BJ (cell line): ENCODE results near the gene SS18. TPM values are rescaled to one million over a fixed set of nuclear protein-coding genes. Genes with fewer than 3 reads are reported as not detected.

Source experiments
- CTCF ChIA-PET: fragments of 350-600 bp; formaldehyde crosslinking; extraction: SDS; loops from one replicate; lab custom pipeline; 2021; ENCODE audit warnings: antibody characterized with exemption, inconsistent platforms; lab: Yijun Ruan, JAX
- POLR2A ChIA-PET: fragments of 300-600 bp; sonication (Branson Sonifier 250); formaldehyde crosslinking; extraction: SDS; loops from one replicate; lab custom pipeline; 2021; ENCODE audit warnings: antibody characterized with exemption; lab: Charles Lee
- DNase-seq: peaks from one replicate; pipeline ENCODE4 v3.0.0-alpha.2; 2011; ENCODE audit warnings: low read depth
- H3K27me3 ChIP-seq: 2 replicates; pipeline ENCODE4 v1.6.0; 2011; ENCODE audit warnings: low read length; ENCODE audit not compliant: control insufficient read depth, insufficient read depth
- H3K36me3 ChIP-seq: 2 replicates; pipeline ENCODE4 v1.5.1; 2011; ENCODE audit warnings: low read length; ENCODE audit not compliant: control insufficient read depth, insufficient read depth
- H3K4me3 ChIP-seq: 2 replicates; pipeline ENCODE4 v1.5.1; 2011; ENCODE audit warnings: low read depth, mild to moderate bottlenecking, control low read depth, low read length
- polyA plus RNA-seq: library from polyadenylated mRNA; depleted of rRNA; stranded (reverse); fragments of >200 nt; gene quantifications from 2 replicates; pipeline ENCODE4 v1.2.3, GENCODE V29; 2011
- TF ChIP-seq, protein P1 (sequence below): IDR thresholded peaks from 2 replicates; pipeline ENCODE4 v1.5.1; 2011; ENCODE audit warnings: low read depth, mild to moderate bottlenecking, control low read depth, inconsistent platforms, low read length, moderate library complexity; ENCODE audit not compliant: insufficient read depth

The SS18 gene
- polyA plus RNA-seq, 1 experiment, result 163 TPM

DNA sequence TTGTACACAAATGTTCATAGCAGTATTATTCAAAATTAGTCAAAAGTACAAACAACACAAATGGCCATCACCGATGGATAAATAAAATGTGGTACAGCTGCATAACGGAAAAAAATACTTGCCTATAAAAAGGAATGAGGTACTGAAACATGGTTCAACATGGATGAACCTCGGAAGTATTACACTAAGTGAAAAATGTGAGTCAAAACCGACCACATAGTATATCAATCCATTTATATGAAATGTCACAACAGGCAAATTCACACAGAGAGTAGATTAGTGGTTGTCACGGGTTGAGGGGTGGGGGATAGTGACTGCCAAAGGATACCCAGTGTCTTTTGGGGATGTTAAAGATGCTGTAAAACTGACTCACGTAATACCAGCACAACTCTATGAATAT, 3.5 kb downstream of the SS18 start:
- ChIA-PET CTCF (interaction anchor here (0.6 kb wide), 1 partner anchor 246 kb away, joined by 3 read pairs; no protein-coding TSS in a partner anchor), POLR2A (no interaction called here)
- Histone ChIP-seq H3K36me3 (0 out of 2 replicates have a peak, but pooled peaks cover 1% of the 10 kb centered on the region), H3K27me3 (no peaks in the 10 kb centered on the region), H3K4me3 (no peak overlapping the region)
- DNase-seq, result no peak
- TF ChIP-seq, protein P1, sequence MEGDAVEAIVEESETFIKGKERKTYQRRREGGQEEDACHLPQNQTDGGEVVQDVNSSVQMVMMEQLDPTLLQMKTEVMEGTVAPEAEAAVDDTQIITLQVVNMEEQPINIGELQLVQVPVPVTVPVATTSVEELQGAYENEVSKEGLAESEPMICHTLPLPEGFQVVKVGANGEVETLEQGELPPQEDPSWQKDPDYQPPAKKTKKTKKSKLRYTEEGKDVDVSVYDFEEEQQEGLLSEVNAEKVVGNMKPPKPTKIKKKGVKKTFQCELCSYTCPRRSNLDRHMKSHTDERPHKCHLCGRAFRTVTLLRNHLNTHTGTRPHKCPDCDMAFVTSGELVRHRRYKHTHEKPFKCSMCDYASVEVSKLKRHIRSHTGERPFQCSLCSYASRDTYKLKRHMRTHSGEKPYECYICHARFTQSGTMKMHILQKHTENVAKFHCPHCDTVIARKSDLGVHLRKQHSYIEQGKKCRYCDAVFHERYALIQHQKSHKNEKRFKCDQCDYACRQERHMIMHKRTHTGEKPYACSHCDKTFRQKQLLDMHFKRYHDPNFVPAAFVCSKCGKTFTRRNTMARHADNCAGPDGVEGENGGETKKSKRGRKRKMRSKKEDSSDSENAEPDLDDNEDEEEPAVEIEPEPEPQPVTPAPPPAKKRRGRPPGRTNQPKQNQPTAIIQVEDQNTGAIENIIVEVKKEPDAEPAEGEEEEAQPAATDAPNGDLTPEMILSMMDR, result no peak

DNA sequence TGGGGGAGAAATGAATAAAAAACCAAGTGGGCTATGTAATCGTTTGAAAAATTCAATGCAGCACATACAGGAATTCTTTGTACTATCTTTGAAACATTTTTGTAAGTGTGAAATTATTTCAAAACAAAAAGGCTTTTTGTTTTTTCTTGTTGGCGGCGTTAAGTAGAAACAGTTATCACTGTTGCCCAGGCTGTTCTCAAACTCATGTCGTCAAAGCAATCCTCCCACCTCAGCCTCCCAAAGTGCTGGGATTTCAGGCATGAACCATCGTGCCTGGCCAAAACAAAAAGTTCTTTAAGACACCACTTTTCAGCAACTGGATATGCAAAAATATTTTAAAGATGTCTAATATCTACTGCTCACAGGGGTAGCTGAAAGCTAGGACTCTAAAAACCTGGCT, 5.4 kb downstream of the SS18 start:
- TF ChIP-seq, protein P1, result no peak
- ChIA-PET CTCF (no interaction called here), POLR2A (no interaction called here)
- Histone ChIP-seq H3K36me3 (0 out of 2 replicates have a peak, but pooled peaks cover 1% of the 10 kb centered on the region), H3K4me3 (no peak overlapping the region), H3K27me3 (no peaks in the 10 kb centered on the region)
- no peak for DNase-seq

DNA sequence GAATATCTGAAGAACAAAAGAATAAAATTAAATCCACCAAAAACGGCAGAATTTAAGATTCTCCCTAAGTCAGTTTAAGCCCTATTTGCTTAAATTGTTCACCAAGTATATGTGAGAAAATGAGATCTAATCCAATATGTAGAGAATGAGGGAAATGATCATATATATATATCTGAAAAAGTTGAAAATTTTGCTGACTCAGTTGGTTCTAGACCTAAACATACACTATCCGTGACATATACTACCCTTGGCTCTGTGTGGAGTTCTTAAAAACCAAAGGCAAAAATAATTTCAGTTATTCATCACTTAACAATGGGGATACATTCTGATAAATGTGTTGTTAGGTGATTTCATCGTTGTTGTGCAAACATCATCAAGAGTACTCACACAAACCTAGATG, 7.3 kb downstream of the SS18 start:
- 0 out of 2 replicates have a peak, but pooled peaks cover 1% of the 10 kb centered on the region for H3K36me3 ChIP-seq
- no peaks in the 10 kb centered on the region for H3K27me3 ChIP-seq
- TF ChIP-seq, protein P1, result no peak
- ChIA-PET POLR2A (interaction anchor here (0.7 kb wide), 1 partner anchor 46 kb away, joined by 3 read pairs; no protein-coding TSS in a partner anchor), CTCF (no interaction called here)
- no peak for DNase-seq
- H3K4me3 ChIP-seq, result no peak overlapping the region

DNA sequence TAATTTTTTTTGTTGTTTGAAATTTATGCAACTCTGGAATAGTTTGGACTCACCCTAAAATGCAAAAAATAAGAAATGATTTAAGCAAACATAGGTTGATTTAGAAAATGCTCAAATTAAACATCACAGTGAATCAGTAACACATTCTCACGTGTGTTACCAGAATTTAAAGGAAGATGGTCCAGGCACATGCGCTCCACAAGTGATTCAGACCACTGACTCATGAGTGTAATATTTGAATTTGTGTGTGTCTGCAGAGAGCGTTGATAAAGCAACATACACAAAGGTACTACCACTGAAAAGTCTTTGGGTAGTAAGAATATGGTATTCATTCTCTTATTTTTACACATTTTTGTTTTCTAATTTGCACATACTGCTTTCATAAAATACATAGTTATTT, 7.9 kb downstream of the SS18 start:
- no peak overlapping the region for H3K4me3 ChIP-seq
- CTCF ChIA-PET, result no interaction called here
- H3K36me3 ChIP-seq, result 0 out of 2 replicates have a peak, but pooled peaks cover 1% of the 10 kb centered on the region
- H3K27me3 ChIP-seq, result no peaks in the 10 kb centered on the region
- TF ChIP-seq, protein P1, result no peak
- POLR2A ChIA-PET, result no interaction called here
- DNase-seq, result no peak

DNA sequence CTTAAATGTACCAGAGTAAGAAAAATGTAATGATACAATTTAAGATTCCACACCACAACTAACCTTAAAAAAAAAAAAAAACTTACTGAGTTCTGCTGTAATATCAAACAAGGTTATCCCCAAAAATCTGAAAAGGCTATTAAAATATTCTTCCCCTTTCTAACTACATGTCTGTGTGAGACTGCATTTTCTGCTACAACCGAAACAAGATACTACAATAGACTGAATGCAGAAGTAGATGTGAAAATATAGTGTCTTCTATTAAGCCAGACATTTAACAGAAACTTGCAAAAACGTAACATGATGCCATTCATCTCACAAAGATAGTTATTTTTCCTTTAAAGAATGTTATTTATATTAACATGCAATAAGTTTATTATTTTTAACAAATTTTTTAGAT, 16.2 kb downstream of the SS18 start:
- TF ChIP-seq, protein P1, result no peak
- no peak overlapping the region for H3K4me3 ChIP-seq
- H3K27me3 ChIP-seq, result no peaks in the 10 kb centered on the region
- CTCF ChIA-PET, result no interaction called here
- POLR2A ChIA-PET, result no interaction called here
- no peak for DNase-seq
- H3K36me3 ChIP-seq, result peaks cover 2% of the 10 kb centered on the region; the same call in 1 of the 2 replicates
